Kidney glomerular epithelial cell (primary cell): ENCODE measurements around the gene ERAS.
"Not testable (repeated sequence)": the region's sequence is repeated elsewhere in the genome, so short reads cannot be mapped to it uniquely, and the experiment has no call there.

ENCODE experiments used
- DNase-seq: peaks from one replicate; lab custom pipeline; 2025; lab: John Stamatoyannopoulos, UW

ERAS gene

GRCh38 chrX:48831136-48831908 is 5.0 kb downstream of the ERAS start:
- DNase-seq: no peak

GRCh38 chrX:48831909-48832291 is 5.6 kb downstream of the ERAS start:
- no peak for DNase-seq

- no peak for DNase-seq
These were observed 7.3 kb downstream of the ERAS start for GRCh38 chrX:48833542-48834138.

- DNase-seq: no peak
These were observed 8.0 kb downstream of the ERAS start for GRCh38 chrX:48834383-48834709.

DNA sequence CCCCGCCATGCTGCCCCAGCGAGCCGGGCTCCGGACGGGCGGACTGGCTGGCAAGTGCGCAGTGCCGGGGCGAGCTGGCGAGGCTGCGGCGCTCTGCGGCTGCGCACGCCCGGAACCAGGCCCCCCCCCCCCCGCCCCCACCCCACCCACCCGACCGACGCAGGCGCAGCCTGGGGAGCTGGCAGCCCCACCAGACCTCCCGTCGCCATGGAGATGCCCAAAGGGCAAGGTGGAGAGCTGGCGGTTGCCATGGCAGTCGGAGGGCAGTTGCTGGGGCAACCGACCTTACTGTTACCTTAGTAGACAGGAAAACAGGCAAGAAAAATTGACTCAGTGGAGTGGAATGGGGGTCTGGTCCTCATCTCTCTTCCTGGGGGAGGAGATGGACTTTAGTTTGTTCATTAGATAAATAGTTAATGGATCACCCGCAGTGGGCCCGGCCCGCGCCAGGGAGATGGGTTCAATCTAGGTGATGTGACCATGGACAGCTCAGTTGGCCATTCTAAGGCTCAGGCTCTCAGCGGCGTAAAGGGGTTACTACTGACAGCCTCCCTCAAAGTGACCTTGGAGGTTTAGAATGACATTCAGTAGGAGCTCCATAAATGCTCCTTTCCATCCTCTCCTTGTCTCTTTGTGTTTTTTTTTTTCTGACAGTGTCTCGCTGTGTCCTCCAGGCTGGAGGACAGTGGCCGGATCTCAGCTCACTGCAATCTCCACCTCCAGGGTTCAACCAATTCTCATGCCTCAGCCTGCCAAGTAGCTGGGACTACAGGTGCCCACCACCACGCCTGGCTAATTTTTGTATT is 9.4 kb downstream of the ERAS start, which contains the start of gene PCSK1N:
TSS of gene PCSK1N (minus strand) at position 87 of the 806 bp plus-strand sequence. CDS start at position 9, 78 bp downstream.
- DNase-seq: peak; percentile 46

DNA sequence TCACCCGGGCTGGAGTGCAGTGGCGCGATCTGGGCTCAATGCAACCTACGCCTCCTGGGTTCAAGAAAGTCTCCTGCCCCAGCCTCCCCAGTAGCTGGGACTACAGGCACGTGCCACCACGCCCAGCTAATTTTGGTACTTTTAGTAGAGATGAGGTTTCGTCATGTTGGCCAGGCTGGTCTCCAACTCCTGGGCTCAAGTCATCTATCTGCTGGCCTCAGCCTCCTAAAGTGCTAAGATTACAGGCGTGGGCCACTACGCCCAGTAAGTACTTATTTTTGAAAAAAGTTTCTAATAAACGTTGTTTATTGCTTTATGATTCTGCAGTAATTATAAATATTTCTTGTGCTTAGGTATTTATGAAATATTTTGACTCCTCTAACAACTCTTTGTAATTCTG is 13.4 kb downstream of the ERAS start:
- DNase-seq: no peak

DNA sequence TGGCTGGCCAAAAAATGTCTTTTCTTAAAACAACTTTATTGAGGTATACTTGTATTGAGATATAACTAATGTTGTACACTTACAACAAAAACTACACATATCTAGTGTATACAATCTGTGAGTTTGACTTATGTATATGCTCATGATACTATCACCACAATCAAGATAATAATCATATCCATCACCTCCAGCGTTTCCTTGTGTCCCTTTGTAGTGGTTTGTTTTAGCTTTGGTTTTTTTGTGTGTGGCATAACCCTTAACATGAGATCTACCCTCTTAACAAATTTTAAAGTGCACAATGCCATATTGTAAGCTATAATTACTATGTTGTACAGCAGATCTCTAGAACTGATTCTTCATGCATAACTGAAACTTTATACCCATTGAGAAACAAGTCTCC is 22.5 kb downstream of the ERAS start:
- DNase-seq: no peak

GRCh38 chrX:48852857-48853256 is 26.5 kb downstream of the ERAS start:
- no peak for DNase-seq

GRCh38 chrX:48853494-48853893 is 27.2 kb downstream of the ERAS start:
- DNase-seq: not testable (repeated sequence)

GRCh38 chrX:48854121-48854804 is 27.9 kb downstream of the ERAS start:
- DNase-seq: not testable (repeated sequence)

DNA sequence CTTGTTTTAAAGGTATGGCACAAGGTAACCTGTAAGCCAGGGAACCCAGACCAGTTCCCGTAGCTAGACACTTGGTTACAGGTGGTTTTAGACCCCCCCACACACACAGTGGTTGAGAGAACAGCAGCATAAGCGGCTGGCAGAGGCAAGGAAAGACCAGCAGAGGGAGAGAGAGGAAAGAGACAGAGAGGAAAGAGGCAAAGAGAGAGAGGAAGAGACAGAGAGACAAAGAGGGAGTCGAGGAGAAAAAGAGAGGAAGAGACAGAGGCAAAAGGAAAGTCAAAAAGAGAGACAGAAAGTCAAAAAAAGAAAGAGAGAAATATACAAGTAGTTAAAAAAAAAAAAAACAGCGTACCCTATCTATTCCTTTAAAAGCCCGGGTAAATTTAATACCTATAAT is 28.6 kb downstream of the ERAS start:
- peak; percentile 0 for DNase-seq

DNA sequence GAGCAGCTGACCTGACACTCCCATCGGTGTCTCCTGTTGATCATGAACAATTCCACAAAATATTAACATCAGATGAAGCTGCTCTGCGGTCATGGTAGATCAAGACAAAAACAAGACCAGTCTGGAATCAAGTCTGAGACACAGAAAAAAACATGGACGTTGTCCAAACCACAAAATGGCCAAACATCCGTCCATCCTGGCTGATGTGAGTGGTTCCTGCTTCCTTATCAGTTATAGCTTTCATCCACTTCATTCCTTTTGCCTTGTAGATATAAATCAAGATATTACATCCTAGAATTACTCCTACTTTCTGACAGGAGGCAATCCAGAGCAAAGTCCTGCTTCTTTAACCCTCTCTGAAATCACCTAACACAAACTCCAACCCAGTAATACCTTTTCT is 37.9 kb downstream of the ERAS start:
- peak; percentile 15 for DNase-seq

GRCh38 chrX:48872017-48872416 is 45.7 kb downstream of the ERAS start:
- not testable (repeated sequence) for DNase-seq

DNA sequence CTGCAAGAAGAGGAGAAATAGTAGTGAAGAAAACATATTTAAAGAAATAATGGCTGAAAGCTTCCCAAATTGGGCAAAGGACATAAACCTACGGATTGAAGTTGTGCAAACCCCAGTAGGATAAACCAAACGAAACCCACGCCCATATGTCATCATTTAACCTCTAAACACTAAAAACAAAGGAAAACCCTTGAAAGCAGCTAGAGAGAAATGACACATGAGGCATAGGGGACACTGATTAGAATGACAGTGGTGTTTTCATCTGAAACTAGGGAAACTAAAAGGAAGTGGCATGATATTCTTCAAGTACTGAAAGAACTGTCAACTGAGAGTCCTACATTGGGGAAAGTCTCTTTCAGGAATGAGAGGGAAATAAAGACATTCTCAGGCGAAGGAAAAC is 50.6 kb downstream of the ERAS start:
- DNase-seq: not testable (repeated sequence)
